GM21737 (cell line): ENCODE data around the gene STK10.
"Not testable (repeated sequence)": the region's sequence is repeated elsewhere in the genome, so short reads cannot be mapped to it uniquely, and the experiment has no call there.

Source experiments
- ATAC-seq: cut with Tn5 transposase; IDR thresholded peaks from one replicate; pipeline ENCODE4 v1.9.1; 2021; ENCODE audit warnings: mild to moderate bottlenecking, moderate library complexity; ENCODE audit not compliant: unreplicated experiment

Gene STK10

GRCh38 chr5:172166030-172166826, 21.8 kb downstream of the STK10 start:
- ATAC-seq = no peak

- ATAC-seq = peak; percentile 60
Observed at GRCh38 chr5:172165465-172165864, 22.6 kb downstream of the STK10 start.

GRCh38 chr5:172164769-172165212, 23.2 kb downstream of the STK10 start:
- no peak for ATAC-seq

GRCh38 chr5:172163346-172163745, 24.7 kb downstream of the STK10 start:
- no peak for ATAC-seq

- no peak for ATAC-seq
Observed at GRCh38 chr5:172162987-172163343, 25.1 kb downstream of the STK10 start.

GRCh38 chr5:172162323-172162986, 25.6 kb downstream of the STK10 start:
- ATAC-seq = no peak

GRCh38 chr5:172160506-172160905, 27.5 kb downstream of the STK10 start:
- no peak for ATAC-seq

GRCh38 chr5:172159016-172159415, 29.0 kb downstream of the STK10 start:
- ATAC-seq = no peak

- no peak for ATAC-seq
Observed at GRCh38 chr5:172156541-172156994, 31.5 kb downstream of the STK10 start.

- not testable (repeated sequence) for ATAC-seq
Observed at GRCh38 chr5:172155101-172155500, 32.9 kb downstream of the STK10 start.

GRCh38 chr5:172153695-172154094, 34.3 kb downstream of the STK10 start:
- no peak for ATAC-seq

- no peak for ATAC-seq
Observed at GRCh38 chr5:172151661-172152210, 36.3 kb downstream of the STK10 start.

GRCh38 chr5:172150514-172151425, 37.3 kb downstream of the STK10 start:
- ATAC-seq = peak; percentile 69

GRCh38 chr5:172149481-172149880, 38.5 kb downstream of the STK10 start:
- ATAC-seq = not testable (repeated sequence)

- no peak for ATAC-seq
Observed at GRCh38 chr5:172149073-172149472, 39.0 kb downstream of the STK10 start.

GRCh38 chr5:172148381-172148780, 39.6 kb downstream of the STK10 start:
- ATAC-seq = no peak

GRCh38 chr5:172147857-172148256, 40.2 kb downstream of the STK10 start:
- no peak for ATAC-seq

GRCh38 chr5:172146748-172147092, 41.3 kb downstream of the STK10 start:
- no peak for ATAC-seq

GRCh38 chr5:172145870-172146747, 41.9 kb downstream of the STK10 start:
- no peak for ATAC-seq
